Endothelial cell of umbilical vein (primary cell): Measurements from ENCODE around the gene IZUMO2. TPM values are rescaled to one million over a fixed set of nuclear protein-coding genes. Genes with fewer than 3 reads are reported as not detected.

ENCODE experiments used
- BruUV-seq: library from RNA; stranded (reverse); fragments of 400-500 nt; replicated peaks from 2 replicates; lab custom pipeline; 2021; lab: Mats Ljungman, UMichigan
- CTCF ChIA-PET: fragments of 300-600, 350-600 bp; sonication (Branson Sonifier 250); formaldehyde crosslinking; loops from one replicate; lab custom pipeline; 2021; ENCODE audit warnings: antibody characterized with exemption, inconsistent platforms; lab: Charles Lee
- POLR2A ChIA-PET: fragments of 300-600, 350-600 bp; sonication (Branson Sonifier 250); formaldehyde crosslinking; loops from one replicate; lab custom pipeline; 2021; ENCODE audit warnings: antibody characterized with exemption, inconsistent platforms; lab: Charles Lee
- DNase-seq: peaks from one replicate; pipeline ENCODE4 v3.0.0-alpha.2; 2011; ENCODE audit warnings: low read depth, low spot score
- FAIRE-seq: peaks from 2 replicates; lab custom pipeline; 2011; peaks lifted over from hg19 to GRCh38; lab: Jason Lieb, UNC
- H2AFZ ChIP-seq: 2 replicates; pipeline ENCODE4 v1.6.0; 2012; ENCODE audit warnings: low read depth, low read length, control low read depth, inconsistent platforms
- H3K27ac ChIP-seq: 2 replicates; pipeline ENCODE4 v1.5.1; 2011; ENCODE audit warnings: low read depth, mild to moderate bottlenecking, control low read depth, low read length, moderate library complexity; ENCODE audit not compliant: insufficient read depth
- H3K27me3 ChIP-seq, 2 experiments: 2 replicates each; pipeline versions ENCODE4 v1.6.0 to v1.6.1; 2011; ENCODE audit warnings: low read length in 2 of 2, mixed read lengths in 1 of 2; ENCODE audit not compliant: control insufficient read depth in 2 of 2, insufficient read depth in 2 of 2
- H3K36me3 ChIP-seq, 2 experiments: 2 replicates in 1 of 2; 3 replicates in 1 of 2; pipeline ENCODE4 v1.5.1; 2011; ENCODE audit warnings: low read length in 2 of 2, mild to moderate bottlenecking in 1 of 2, moderate library complexity in 1 of 2; ENCODE audit not compliant: control insufficient read depth in 2 of 2, insufficient read depth in 2 of 2; ENCODE audit errors: extremely low read depth in 1 of 2
- H3K4me1 ChIP-seq: 3 replicates; pipeline ENCODE4 v1.5.1; 2011; ENCODE audit warnings: mild to moderate bottlenecking, low read length; ENCODE audit not compliant: control insufficient read depth, insufficient read depth; ENCODE audit errors: extremely low read depth
- H3K4me2 ChIP-seq: 2 replicates; pipeline ENCODE4 v1.6.1; 2011; ENCODE audit warnings: low read length, control low read depth, mixed read lengths; ENCODE audit not compliant: insufficient read depth
- H3K4me3 ChIP-seq, 3 experiments: fragments of 200-600 bp in 1 of 3; sonication (generic), shearing (Covaris generic) in 1 of 3; replicated peaks in 1 of 3; 2 replicates each; pipeline ENCODE4 v1.5.1; 2011 to 2016; ENCODE audit warnings: control low read depth in 3 of 3, low read length in 3 of 3, mild to moderate bottlenecking in 2 of 3, inconsistent platforms in 1 of 3, low read depth in 1 of 3, moderate library complexity in 1 of 3; ENCODE audit not compliant: insufficient read depth in 1 of 3
- H3K79me2 ChIP-seq: 2 replicates; pipeline ENCODE4 v1.6.0; 2012; ENCODE audit warnings: low read length, inconsistent platforms; ENCODE audit not compliant: control insufficient read depth, insufficient read depth
- H3K9ac ChIP-seq: replicated peaks from 2 replicates; pipeline ENCODE3; 2011; ENCODE audit warnings: low read length, control low read depth; ENCODE audit not compliant: insufficient read depth; ENCODE audit errors: extremely low read depth
- H3K9me1 ChIP-seq: replicated peaks from 3 replicates; pipeline ENCODE4 v1.6.0; 2011; ENCODE audit warnings: mild to moderate bottlenecking, low read length; ENCODE audit not compliant: control insufficient read depth, insufficient read depth; ENCODE audit errors: extremely low read depth
- H3K9me3 ChIP-seq: replicated peaks from 2 replicates; pipeline ENCODE4 v1.5.1; 2012; ENCODE audit warnings: low read length, inconsistent platforms; ENCODE audit not compliant: control insufficient read depth, insufficient read depth
- H4K20me1 ChIP-seq: replicated peaks from 2 replicates; pipeline ENCODE3; 2011; ENCODE audit warnings: mild to moderate bottlenecking, low read length; ENCODE audit not compliant: control insufficient read depth, insufficient read depth; ENCODE audit errors: extremely low read depth
- EZH2 ChIP-seq: IDR thresholded peaks from 2 replicates; pipeline ENCODE4 v1.6.1; 2012; ENCODE audit warnings: borderline replicate concordance, low read depth, mild to moderate bottlenecking, moderate library complexity, low read length, inconsistent platforms; ENCODE audit not compliant: severe bottlenecking
- FOS ChIP-seq: IDR thresholded peaks from 2 replicates; pipeline ENCODE4 v1.6.1; 2011; ENCODE audit warnings: mild to moderate bottlenecking, low read length, moderate library complexity, borderline replicate concordance; ENCODE audit not compliant: insufficient read depth
- GATA2 ChIP-seq: IDR thresholded peaks from 2 replicates; pipeline ENCODE4 v1.7.0; 2011; ENCODE audit warnings: low read depth, mild to moderate bottlenecking, moderate library complexity, mixed read lengths, low read length; ENCODE audit not compliant: insufficient read length, insufficient read depth
- JUN ChIP-seq: IDR thresholded peaks from 2 replicates; pipeline ENCODE4 v1.6.1; 2011; ENCODE audit warnings: borderline replicate concordance, low read depth; ENCODE audit not compliant: insufficient read length, insufficient read depth
- MYC ChIP-seq: IDR thresholded peaks from one replicate; pipeline ENCODE4 v1.6.1; 2011; ENCODE audit warnings: mild to moderate bottlenecking, low read depth, low read length
- POLR2A ChIP-seq: IDR thresholded peaks from 2 replicates; pipeline ENCODE4 v1.6.1; 2012; ENCODE audit warnings: low read depth, mild to moderate bottlenecking, control low read depth, low read length
- POLR2AphosphoS5 ChIP-seq: IDR thresholded peaks from 2 replicates; pipeline ENCODE4 v1.6.1; 2012; ENCODE audit warnings: low read depth, mild to moderate bottlenecking, control low read depth, low read length, moderate library complexity; ENCODE audit not compliant: insufficient read depth
- dilution Hi-C: fragments of 300-500 bp; cut with MboI; formaldehyde crosslinking; loops from one replicate; pipeline ENCODE4 v1.15.0; 2019; ENCODE audit warnings: low sequenced_read_pairs; ENCODE audit not compliant: extremely low pct_ligation_motif_present
- intact Hi-C: fragments of 100-400 bp; cut with micrococcal nuclease; formaldehyde crosslinking; loops from one replicate; pipeline ENCODE4 v1.10.0; 2022
- polyA plus RNA-seq, 4 experiments: library from polyadenylated mRNA; depleted of rRNA in 3 of 4; stranded (reverse) in 3 of 4; unstranded in 1 of 4; fragments of >200 nt; gene quantifications; 2 replicates each; pipeline versions ENCODE4 v1.2.1 to v1.2.3, GENCODE V29; 2011 to 2012; ENCODE audit warnings: missing spikeins in 1 of 4
- total RNA-seq: library from RNA; stranded (reverse); gene quantifications from 2 replicates; pipeline ENCODE4 v1.2.3, GENCODE V29; 2021
- TF ChIP-seq, protein P1 (sequence below): IDR thresholded peaks from 2 replicates; pipeline ENCODE4 v1.6.1; 2011; ENCODE audit not compliant: insufficient read depth, insufficient read length
- TF ChIP-seq, protein P2 (sequence below), 2 donors: IDR thresholded peaks; 1 replicate in 1 of 2; 2 replicates in 1 of 2; pipeline ENCODE4 v1.5.1; 2011; ENCODE audit warnings: low read length in 2 of 2, mild to moderate bottlenecking in 2 of 2, moderate library complexity in 2 of 2, control low read depth in 1 of 2, inconsistent platforms in 1 of 2, low read depth in 1 of 2; ENCODE audit not compliant: insufficient read depth in 1 of 2; ENCODE audit errors: extremely low read depth in 1 of 2

Gene IZUMO2
- total and polyA plus RNA-seq, 2 donors (not counting 3 experiments of a cell fraction or from before 2014, with no cell fraction given), result not detected

DNA sequence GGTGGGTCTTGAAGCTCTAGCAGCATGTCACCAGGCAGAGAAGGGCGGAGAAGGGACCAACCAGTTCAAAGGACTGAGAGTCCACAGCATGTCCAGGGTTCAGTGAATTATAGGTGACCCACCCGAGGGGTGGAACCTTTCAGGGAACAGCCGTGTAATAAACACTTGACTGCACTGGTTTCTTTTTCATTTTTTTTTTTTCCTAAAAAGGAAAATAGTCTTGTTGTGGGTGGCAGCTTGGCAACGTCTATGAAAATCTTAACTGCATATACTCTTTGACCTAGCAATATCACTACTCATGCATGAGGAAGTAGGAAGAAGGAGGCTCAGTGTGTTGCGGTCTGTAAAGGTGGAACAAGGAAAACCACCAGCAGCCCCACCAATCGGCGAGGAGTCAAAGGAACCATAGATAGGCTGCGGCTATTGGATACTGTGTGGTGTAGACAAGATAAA lies 27.4 kb upstream of the IZUMO2 start:
- intact Hi-C loops (no loop called here), dilution Hi-C loops (no loop called here)
- Histone ChIP-seq H3K36me3 (no peaks in the 10 kb centered on the region), H3K4me2 (no peak overlapping the region), H3K27ac (no peak overlapping the region), H3K79me2 (no peaks in the 10 kb centered on the region), H2AFZ (no peak overlapping the region), H3K4me3 (no peak overlapping the region), H3K4me1 (no peaks in the 10 kb centered on the region), H3K9me1 (no peaks in the 10 kb centered on the region), H3K9me3 (no peaks in the 10 kb centered on the region), H3K9ac (no peak overlapping the region), H4K20me1 (no peaks in the 10 kb centered on the region), H3K27me3 (no peaks in the 10 kb centered on the region)
- POLR2A ChIA-PET, result no interaction called here
- no TSS peak for BruUV-seq
- TF ChIP-seq JUN (no peak), FOS (no peak), POLR2AphosphoS5 (no peak), EZH2 (no peak), GATA2 (no peak), MYC (no peak), POLR2A (no peak)
- TF ChIP-seq, protein P1, sequence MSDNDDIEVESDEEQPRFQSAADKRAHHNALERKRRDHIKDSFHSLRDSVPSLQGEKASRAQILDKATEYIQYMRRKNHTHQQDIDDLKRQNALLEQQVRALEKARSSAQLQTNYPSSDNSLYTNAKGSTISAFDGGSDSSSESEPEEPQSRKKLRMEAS, result no peak
- TF ChIP-seq, protein P2, sequence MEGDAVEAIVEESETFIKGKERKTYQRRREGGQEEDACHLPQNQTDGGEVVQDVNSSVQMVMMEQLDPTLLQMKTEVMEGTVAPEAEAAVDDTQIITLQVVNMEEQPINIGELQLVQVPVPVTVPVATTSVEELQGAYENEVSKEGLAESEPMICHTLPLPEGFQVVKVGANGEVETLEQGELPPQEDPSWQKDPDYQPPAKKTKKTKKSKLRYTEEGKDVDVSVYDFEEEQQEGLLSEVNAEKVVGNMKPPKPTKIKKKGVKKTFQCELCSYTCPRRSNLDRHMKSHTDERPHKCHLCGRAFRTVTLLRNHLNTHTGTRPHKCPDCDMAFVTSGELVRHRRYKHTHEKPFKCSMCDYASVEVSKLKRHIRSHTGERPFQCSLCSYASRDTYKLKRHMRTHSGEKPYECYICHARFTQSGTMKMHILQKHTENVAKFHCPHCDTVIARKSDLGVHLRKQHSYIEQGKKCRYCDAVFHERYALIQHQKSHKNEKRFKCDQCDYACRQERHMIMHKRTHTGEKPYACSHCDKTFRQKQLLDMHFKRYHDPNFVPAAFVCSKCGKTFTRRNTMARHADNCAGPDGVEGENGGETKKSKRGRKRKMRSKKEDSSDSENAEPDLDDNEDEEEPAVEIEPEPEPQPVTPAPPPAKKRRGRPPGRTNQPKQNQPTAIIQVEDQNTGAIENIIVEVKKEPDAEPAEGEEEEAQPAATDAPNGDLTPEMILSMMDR (IDR thresholded peaks at IDR 0.05; ENCODE audit: extremely low read depth in 1 of 2, insufficient read depth in 1 of 2, low read depth in 1 of 2, low read length in 2 of 2), result no peak
- DNase-seq (no peak), FAIRE-seq (no peak)
- CTCF ChIA-PET, result no interaction called here
